Measurements from ENCODE around the gene AKR1C4.
"Not testable (repeated sequence)": the region's sequence is repeated elsewhere in the genome, so short reads cannot be mapped to it uniquely, and the experiment has no call there.

Gene AKR1C4

GRCh38 chr10:5206799-5207198, 10.2 kb downstream of the AKR1C4 start:
- DNase-seq (ENCODE audit: low read depth in 2 of 2): no peak

- not testable (repeated sequence) for DNase-seq (ENCODE audit: low read depth in 2 of 2)
Observed at GRCh38 chr10:5209776-5210175, 13.1 kb downstream of the AKR1C4 start.

GRCh38 chr10:5210261-5210660, 13.6 kb downstream of the AKR1C4 start:
- not testable (repeated sequence) for DNase-seq (ENCODE audit: low read depth in 2 of 2)

GRCh38 chr10:5211696-5212536, 15.3 kb downstream of the AKR1C4 start:
- no peak for DNase-seq (ENCODE audit: low read depth in 2 of 2)

GRCh38 chr10:5216801-5217200, 20.2 kb downstream of the AKR1C4 start:
- no peak for DNase-seq (ENCODE audit: low read depth in 2 of 2)

- no peak for DNase-seq (ENCODE audit: low read depth in 2 of 2)
Observed at GRCh38 chr10:5219262-5219661, 22.6 kb downstream of the AKR1C4 start.

- DNase-seq (ENCODE audit: low read depth in 2 of 2): not testable (repeated sequence)
Observed at GRCh38 chr10:5222942-5223341, 26.3 kb downstream of the AKR1C4 start.

GRCh38 chr10:5229019-5229418, 32.4 kb downstream of the AKR1C4 start:
- DNase-seq (ENCODE audit: low read depth in 2 of 2): no peak

GRCh38 chr10:5233324-5233723, 36.7 kb downstream of the AKR1C4 start:
- DNase-seq (ENCODE audit: low read depth in 2 of 2): no peak

- DNase-seq (ENCODE audit: low read depth in 2 of 2): no peak
Observed at GRCh38 chr10:5234106-5234860, 37.6 kb downstream of the AKR1C4 start.

- DNase-seq (ENCODE audit: low read depth in 2 of 2): not testable (repeated sequence)
Observed at GRCh38 chr10:5237541-5237940, 40.9 kb downstream of the AKR1C4 start.

GRCh38 chr10:5242585-5242984, 45.9 kb downstream of the AKR1C4 start:
- DNase-seq (ENCODE audit: low read depth in 2 of 2): no peak

- DNase-seq (ENCODE audit: low read depth in 2 of 2): no peak
Observed at GRCh38 chr10:5243521-5243987, 46.9 kb downstream of the AKR1C4 start.

GRCh38 chr10:5252177-5253037, 55.8 kb downstream of the AKR1C4 start:
- DNase-seq (ENCODE audit: low read depth in 2 of 2): no peak

- no peak for DNase-seq (ENCODE audit: low read depth in 2 of 2)
Observed at GRCh38 chr10:5254488-5254887, 57.9 kb downstream of the AKR1C4 start.

GRCh38 chr10:5257768-5258167, 61.1 kb downstream of the AKR1C4 start:
- DNase-seq (ENCODE audit: low read depth in 2 of 2): not testable (repeated sequence)

GRCh38 chr10:5259132-5259951, 62.7 kb downstream of the AKR1C4 start:
- no peak for DNase-seq (ENCODE audit: low read depth in 2 of 2)

- no peak for DNase-seq (ENCODE audit: low read depth in 2 of 2)
Observed at GRCh38 chr10:5259952-5260578, 63.4 kb downstream of the AKR1C4 start.

GRCh38 chr10:5260828-5261227, 64.2 kb downstream of the AKR1C4 start:
- DNase-seq (ENCODE audit: low read depth in 2 of 2): no peak

GRCh38 chr10:5265139-5265538, 68.5 kb downstream of the AKR1C4 start:
- no peak for DNase-seq (ENCODE audit: low read depth in 2 of 2)

- DNase-seq (ENCODE audit: low read depth in 2 of 2): no peak
Observed at GRCh38 chr10:5266351-5266750, 69.7 kb downstream of the AKR1C4 start.
